Measurements from ENCODE around the gene TMEM37. TPM values are rescaled to one million over a fixed set of nuclear protein-coding genes. Genes with fewer than 3 reads are reported as not detected.

Gene TMEM37
- total and polyA plus RNA-seq, 2 of the 13 experiments (the other 11 are each of a cell fraction or from before 2014, with no cell fraction given), result 37.7 to 115 TPM

DNA sequence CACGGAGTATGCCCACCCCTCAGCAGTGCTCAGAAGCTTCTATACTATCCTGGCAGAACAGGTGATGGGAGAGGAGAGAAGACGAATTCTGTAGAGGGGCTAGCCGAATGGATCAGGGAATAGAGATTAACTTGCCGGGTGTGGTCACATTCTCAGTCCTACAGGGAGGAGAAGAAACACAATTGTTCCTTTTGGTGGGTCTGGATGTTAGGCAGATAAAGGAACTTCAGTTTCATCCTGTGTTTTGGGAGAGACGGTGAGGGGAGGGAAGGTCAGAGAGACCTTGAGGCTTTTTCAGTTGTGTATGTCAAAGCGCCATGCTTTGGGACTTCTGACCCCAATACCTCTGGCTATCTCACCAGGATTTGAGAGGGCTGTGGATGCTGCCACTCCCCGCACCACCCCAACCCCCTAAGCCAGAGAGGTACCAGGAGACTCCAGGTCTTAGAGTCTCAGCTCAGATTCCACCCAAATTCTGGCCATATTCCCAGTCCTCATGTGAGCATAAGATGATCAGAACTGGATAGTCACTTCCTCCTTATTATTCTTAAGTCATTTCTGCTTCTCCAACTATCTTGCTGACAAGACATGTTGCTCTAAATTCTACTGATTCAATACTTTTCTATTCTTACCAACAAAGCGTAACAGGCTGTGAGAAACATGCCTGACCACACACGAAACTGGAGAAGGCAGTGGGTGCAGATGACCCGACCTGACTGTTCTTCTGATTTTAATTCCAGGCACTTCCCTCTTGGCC, 2.3 kb upstream of the TMEM37 start (continued):
- TF ChIP-seq, protein P1, sequence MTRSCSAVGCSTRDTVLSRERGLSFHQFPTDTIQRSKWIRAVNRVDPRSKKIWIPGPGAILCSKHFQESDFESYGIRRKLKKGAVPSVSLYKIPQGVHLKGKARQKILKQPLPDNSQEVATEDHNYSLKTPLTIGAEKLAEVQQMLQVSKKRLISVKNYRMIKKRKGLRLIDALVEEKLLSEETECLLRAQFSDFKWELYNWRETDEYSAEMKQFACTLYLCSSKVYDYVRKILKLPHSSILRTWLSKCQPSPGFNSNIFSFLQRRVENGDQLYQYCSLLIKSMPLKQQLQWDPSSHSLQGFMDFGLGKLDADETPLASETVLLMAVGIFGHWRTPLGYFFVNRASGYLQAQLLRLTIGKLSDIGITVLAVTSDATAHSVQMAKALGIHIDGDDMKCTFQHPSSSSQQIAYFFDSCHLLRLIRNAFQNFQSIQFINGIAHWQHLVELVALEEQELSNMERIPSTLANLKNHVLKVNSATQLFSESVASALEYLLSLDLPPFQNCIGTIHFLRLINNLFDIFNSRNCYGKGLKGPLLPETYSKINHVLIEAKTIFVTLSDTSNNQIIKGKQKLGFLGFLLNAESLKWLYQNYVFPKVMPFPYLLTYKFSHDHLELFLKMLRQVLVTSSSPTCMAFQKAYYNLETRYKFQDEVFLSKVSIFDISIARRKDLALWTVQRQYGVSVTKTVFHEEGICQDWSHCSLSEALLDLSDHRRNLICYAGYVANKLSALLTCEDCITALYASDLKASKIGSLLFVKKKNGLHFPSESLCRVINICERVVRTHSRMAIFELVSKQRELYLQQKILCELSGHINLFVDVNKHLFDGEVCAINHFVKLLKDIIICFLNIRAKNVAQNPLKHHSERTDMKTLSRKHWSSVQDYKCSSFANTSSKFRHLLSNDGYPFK (CRISPR knock-in tag; IDR thresholded peaks at IDR 0.05; ENCODE audit: borderline replicate concordance), result no peak
- TF ChIP-seq PTBP1 (IDR thresholded peaks at IDR 0.05; ENCODE audit: low read depth, low read length, poor library complexity, severe bottlenecking), result no peak
- no peak for TF ChIP-seq ZBTB42 (CRISPR knock-in tag; IDR thresholded peaks at IDR 0.05)
- TF ChIP-seq SOX6 (IDR thresholded peaks at IDR 0.05), result no peak
- 0 out of 2 replicates have a peak, but pooled peaks have one; percentile 3 for TF ChIP-seq SOX6 (CRISPR knock-in tag; IDR thresholded peaks at IDR 0.05)
- TF ChIP-seq, protein P2, sequence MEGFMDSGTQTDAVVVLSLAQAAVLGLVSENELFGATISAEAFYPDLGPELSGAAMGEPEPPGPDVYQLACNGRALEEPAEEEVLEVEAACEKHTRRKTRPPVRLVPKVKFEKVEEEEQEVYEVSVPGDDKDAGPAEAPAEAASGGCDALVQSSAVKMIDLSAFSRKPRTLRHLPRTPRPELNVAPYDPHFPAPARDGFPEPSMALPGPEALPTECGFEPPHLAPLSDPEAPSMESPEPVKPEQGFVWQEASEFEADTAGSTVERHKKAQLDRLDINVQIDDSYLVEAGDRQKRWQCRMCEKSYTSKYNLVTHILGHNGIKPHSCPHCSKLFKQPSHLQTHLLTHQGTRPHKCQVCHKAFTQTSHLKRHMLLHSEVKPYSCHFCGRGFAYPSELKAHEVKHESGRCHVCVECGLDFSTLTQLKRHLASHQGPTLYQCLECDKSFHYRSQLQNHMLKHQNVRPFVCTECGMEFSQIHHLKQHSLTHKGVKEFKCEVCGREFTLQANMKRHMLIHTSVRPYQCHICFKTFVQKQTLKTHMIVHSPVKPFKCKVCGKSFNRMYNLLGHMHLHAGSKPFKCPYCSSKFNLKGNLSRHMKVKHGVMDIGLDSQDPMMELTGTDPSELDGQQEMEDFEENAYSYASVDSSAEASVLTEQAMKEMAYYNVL (CRISPR knock-in tag; IDR thresholded peaks at IDR 0.05; ENCODE audit: borderline replicate concordance), result 0 out of 2 replicates have a peak, but pooled peaks have one; percentile 37
- TF ChIP-seq MAFK (conservative IDR thresholded peaks at IDR 0.05 in 1 of 2, IDR thresholded peaks at IDR 0.05 in 1 of 2; ENCODE audit: low read length in 2 of 2), result peak; percentile 49 to 55; a peak in 2 of 4 replicates
- TF ChIP-seq CHCHD3 (CRISPR knock-in tag; IDR thresholded peaks at IDR 0.05), result no peak
- no peak for TF ChIP-seq SOX13 (IDR thresholded peaks at IDR 0.05)
- TF ChIP-seq SOX13 (CRISPR knock-in tag; conservative IDR thresholded peaks at IDR 0.05 in 1 of 2, IDR thresholded peaks at IDR 0.05 in 1 of 2), result peak in 1 of 2 experiments; percentile 52; a peak in 1 of 4 replicates
- no peak for TF ChIP-seq ZNF501 (CRISPR knock-in tag; IDR thresholded peaks at IDR 0.05)
- TF ChIP-seq ZNF598 (CRISPR knock-in tag; IDR thresholded peaks at IDR 0.05; ENCODE audit: borderline replicate concordance), result no peak
- peak; percentile 20; the same call in 1 of the 2 replicates for TF ChIP-seq HNF4A (CRISPR knock-in tag; IDR thresholded peaks at IDR 0.05)
- TF ChIP-seq, protein P3, sequence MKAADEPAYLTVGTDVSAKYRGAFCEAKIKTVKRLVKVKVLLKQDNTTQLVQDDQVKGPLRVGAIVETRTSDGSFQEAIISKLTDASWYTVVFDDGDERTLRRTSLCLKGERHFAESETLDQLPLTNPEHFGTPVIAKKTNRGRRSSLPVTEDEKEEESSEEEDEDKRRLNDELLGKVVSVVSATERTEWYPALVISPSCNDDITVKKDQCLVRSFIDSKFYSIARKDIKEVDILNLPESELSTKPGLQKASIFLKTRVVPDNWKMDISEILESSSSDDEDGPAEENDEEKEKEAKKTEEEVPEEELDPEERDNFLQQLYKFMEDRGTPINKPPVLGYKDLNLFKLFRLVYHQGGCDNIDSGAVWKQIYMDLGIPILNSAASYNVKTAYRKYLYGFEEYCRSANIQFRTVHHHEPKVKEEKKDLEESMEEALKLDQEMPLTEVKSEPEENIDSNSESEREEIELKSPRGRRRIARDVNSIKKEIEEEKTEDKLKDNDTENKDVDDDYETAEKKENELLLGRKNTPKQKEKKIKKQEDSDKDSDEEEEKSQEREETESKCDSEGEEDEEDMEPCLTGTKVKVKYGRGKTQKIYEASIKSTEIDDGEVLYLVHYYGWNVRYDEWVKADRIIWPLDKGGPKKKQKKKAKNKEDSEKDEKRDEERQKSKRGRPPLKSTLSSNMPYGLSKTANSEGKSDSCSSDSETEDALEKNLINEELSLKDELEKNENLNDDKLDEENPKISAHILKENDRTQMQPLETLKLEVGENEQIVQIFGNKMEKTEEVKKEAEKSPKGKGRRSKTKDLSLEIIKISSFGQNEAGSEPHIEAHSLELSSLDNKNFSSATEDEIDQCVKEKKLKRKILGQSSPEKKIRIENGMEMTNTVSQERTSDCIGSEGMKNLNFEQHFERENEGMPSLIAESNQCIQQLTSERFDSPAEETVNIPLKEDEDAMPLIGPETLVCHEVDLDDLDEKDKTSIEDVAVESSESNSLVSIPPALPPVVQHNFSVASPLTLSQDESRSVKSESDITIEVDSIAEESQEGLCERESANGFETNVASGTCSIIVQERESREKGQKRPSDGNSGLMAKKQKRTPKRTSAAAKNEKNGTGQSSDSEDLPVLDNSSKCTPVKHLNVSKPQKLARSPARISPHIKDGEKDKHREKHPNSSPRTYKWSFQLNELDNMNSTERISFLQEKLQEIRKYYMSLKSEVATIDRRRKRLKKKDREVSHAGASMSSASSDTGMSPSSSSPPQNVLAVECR (CRISPR knock-in tag; IDR thresholded peaks at IDR 0.05; ENCODE audit: borderline replicate concordance), result 0 out of 2 replicates have a peak, but pooled peaks have one; percentile 2
- no peak for TF ChIP-seq ZNF790 (CRISPR knock-in tag; IDR thresholded peaks at IDR 0.05; ENCODE audit: borderline replicate concordance)
- no peak for TF ChIP-seq ZBTB20 (CRISPR knock-in tag; IDR thresholded peaks at IDR 0.05; ENCODE audit: borderline replicate concordance, low read depth)
- TF ChIP-seq ZNF567 (CRISPR knock-in tag; IDR thresholded peaks at IDR 0.05; ENCODE audit: borderline replicate concordance), result 0 out of 2 replicates have a peak, but pooled peaks have one; percentile 1
- TF ChIP-seq MYC (CRISPR knock-in tag; IDR thresholded peaks at IDR 0.05; ENCODE audit: borderline replicate concordance), result no peak
- peak; percentile 15 for TF ChIP-seq ZEB1 (IDR thresholded peaks at IDR 0.05; ENCODE audit: insufficient replicate concordance, low read depth)

All from HepG2 (cell line).